Right lobe of liver (tissue), 4 donors: ENCODE data around the gene POLR1H.

Source experiments
- POLR2A ChIP-seq: fragments of 450-650 bp; IDR thresholded peaks from one replicate; pipeline ENCODE4 v1.6.1; 2017; ENCODE audit warnings: antibody characterized with exemption, mild to moderate bottlenecking
- TF ChIP-seq, protein P1 (sequence below), 4 donors: fragments of 200-600 bp in 3 of 4; fragments of 450-650 bp in 1 of 4; IDR thresholded peaks; one replicate each; pipeline versions ENCODE4 v1.5.1 to v1.8.0; 2016 to 2022; ENCODE audit warnings: antibody characterized with exemption in 4 of 4, mild to moderate bottlenecking in 2 of 4
- donor health status: DM: no; HTN: no; CAD: no.
- donor health status: DM: no; HTN: no; CAD: no.
- donor health status: DM: no; HTN: yes; CAD: no.

DNA sequence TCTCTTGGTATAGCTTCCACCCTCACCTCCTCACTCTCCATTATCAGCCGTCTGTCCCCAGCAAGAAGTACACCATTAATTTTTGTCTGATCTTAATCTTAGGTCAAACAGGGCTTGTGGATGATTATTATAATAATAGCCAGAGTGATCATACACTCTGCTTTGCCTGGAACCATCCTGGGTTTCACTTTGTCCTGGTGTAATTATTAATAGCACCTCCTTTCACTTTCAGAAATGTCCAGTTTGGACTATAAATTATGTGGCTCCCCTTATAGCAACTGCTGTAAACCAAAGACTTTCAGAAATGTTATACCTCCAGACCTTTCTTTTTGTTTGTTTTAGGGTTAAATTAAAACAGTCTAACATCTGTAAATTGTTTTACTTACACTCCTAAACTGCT is 52.8 kb downstream of the POLR1H start:
- TF ChIP-seq, protein P1, sequence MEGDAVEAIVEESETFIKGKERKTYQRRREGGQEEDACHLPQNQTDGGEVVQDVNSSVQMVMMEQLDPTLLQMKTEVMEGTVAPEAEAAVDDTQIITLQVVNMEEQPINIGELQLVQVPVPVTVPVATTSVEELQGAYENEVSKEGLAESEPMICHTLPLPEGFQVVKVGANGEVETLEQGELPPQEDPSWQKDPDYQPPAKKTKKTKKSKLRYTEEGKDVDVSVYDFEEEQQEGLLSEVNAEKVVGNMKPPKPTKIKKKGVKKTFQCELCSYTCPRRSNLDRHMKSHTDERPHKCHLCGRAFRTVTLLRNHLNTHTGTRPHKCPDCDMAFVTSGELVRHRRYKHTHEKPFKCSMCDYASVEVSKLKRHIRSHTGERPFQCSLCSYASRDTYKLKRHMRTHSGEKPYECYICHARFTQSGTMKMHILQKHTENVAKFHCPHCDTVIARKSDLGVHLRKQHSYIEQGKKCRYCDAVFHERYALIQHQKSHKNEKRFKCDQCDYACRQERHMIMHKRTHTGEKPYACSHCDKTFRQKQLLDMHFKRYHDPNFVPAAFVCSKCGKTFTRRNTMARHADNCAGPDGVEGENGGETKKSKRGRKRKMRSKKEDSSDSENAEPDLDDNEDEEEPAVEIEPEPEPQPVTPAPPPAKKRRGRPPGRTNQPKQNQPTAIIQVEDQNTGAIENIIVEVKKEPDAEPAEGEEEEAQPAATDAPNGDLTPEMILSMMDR (IDR thresholded peaks at IDR 0.05): no peak
- TF ChIP-seq POLR2A: no peak
